Esophagus mucosa (tissue), 1 donor: ENCODE measurements around the gene AMIGO1. TPM values are rescaled to one million over a fixed set of nuclear protein-coding genes. Genes with fewer than 3 reads are reported as not detected.

Source experiments
- total RNA-seq: library from RNA; stranded (reverse); gene quantifications from one replicate; pipeline ENCODE4 v1.2.4, GENCODE V29; 2023
- donor health status: DM: yes; HTN: yes; CAD: no.

AMIGO1 gene
- total RNA-seq, 1 donor from 2014 or later, result 1.2 TPM

Other genes starting within 250 kb of the AMIGO1 start
- 10.9 TPM for gene PSRC1, start 226.6 kb downstream of the AMIGO1 start, total RNA-seq
- 0.76 TPM for gene MYBPHL, start 202.7 kb downstream of the AMIGO1 start, total RNA-seq
- 60.6 TPM for gene SORT1, start 111.8 kb downstream of the AMIGO1 start, total RNA-seq
- gene PSMA5, start 83.3 kb downstream of the AMIGO1 start, total RNA-seq, result 86.2 TPM
- not detected for gene SYPL2, start 43.2 kb downstream of the AMIGO1 start, total RNA-seq
- gene ATXN7L2, start 25.8 kb downstream of the AMIGO1 start, total RNA-seq, result 2.7 TPM
- gene CYB561D1, start 15.6 kb downstream of the AMIGO1 start, total RNA-seq, result 7.2 TPM
- not detected for gene GPR61, start 30.1 kb upstream of the AMIGO1 start, total RNA-seq
- 10.5 TPM for gene GNAI3, start 38.9 kb upstream of the AMIGO1 start, total RNA-seq
- not detected for gene GNAT2, start 109.9 kb upstream of the AMIGO1 start, total RNA-seq
- 16.5 TPM for gene AMPD2, start 110.1 kb upstream of the AMIGO1 start, total RNA-seq
- gene GSTM4, start 146.4 kb upstream of the AMIGO1 start, total RNA-seq, result 27.3 TPM
- 17.7 TPM for gene GSTM2, start 158.3 kb upstream of the AMIGO1 start, total RNA-seq
- not detected for gene GSTM1, start 178.1 kb upstream of the AMIGO1 start, total RNA-seq
- gene GSTM5, start 202.5 kb upstream of the AMIGO1 start, total RNA-seq, result 0.36 TPM
- 19.4 TPM for gene GSTM3, start 231.3 kb upstream of the AMIGO1 start, total RNA-seq